Measurements from ENCODE around the gene SLITRK3. TPM values are rescaled to one million over a fixed set of nuclear protein-coding genes. Genes with fewer than 3 reads are reported as not detected.
"Not testable (repeated sequence)": the region's sequence is repeated elsewhere in the genome, so short reads cannot be mapped to it uniquely, and the experiment has no call there.

The SLITRK3 gene
- total RNA-seq, 1 donor from 2014 or later: 0.51 TPM

DNA sequence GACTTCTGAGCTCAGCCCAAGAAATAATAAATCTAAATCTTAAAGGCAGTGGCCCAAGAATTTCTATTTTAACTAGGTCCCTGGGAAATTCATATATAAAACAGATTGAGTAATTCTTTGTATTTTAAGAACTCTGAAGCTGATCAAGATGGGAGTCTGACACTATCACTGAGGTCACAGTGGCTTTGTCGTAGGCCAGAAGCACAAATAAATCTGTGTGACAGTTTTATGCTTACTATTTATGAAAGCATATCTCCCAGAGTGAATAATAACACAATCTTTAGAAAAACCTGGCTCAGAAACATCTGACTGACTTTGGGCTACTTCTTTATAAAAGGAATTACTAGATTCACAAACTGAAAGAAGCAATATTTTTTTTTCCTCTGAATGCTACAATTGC lies 51.9 kb downstream of the SLITRK3 start:
- TF ChIP-seq, protein P1, sequence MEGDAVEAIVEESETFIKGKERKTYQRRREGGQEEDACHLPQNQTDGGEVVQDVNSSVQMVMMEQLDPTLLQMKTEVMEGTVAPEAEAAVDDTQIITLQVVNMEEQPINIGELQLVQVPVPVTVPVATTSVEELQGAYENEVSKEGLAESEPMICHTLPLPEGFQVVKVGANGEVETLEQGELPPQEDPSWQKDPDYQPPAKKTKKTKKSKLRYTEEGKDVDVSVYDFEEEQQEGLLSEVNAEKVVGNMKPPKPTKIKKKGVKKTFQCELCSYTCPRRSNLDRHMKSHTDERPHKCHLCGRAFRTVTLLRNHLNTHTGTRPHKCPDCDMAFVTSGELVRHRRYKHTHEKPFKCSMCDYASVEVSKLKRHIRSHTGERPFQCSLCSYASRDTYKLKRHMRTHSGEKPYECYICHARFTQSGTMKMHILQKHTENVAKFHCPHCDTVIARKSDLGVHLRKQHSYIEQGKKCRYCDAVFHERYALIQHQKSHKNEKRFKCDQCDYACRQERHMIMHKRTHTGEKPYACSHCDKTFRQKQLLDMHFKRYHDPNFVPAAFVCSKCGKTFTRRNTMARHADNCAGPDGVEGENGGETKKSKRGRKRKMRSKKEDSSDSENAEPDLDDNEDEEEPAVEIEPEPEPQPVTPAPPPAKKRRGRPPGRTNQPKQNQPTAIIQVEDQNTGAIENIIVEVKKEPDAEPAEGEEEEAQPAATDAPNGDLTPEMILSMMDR (conservative IDR thresholded peaks at IDR 0.05): no peak
- H3K27ac Mint-ChIP-seq (ENCODE audit: unreplicated experiment): no peak overlapping the region
- H3K4me1 Mint-ChIP-seq: no peaks in the 10 kb centered on the region
- H3K27me3 Mint-ChIP-seq (ENCODE audit: low read depth): no peaks in the 10 kb centered on the region
- no peaks in the 10 kb centered on the region for H3K9me3 Mint-ChIP-seq
- no peak for DNase-seq (ENCODE audit: low read depth, low spot score)
- no peaks in the 10 kb centered on the region for H3K36me3 Mint-ChIP-seq (ENCODE audit: low read depth)
- no peak overlapping the region for H3K4me3 Mint-ChIP-seq

DNA sequence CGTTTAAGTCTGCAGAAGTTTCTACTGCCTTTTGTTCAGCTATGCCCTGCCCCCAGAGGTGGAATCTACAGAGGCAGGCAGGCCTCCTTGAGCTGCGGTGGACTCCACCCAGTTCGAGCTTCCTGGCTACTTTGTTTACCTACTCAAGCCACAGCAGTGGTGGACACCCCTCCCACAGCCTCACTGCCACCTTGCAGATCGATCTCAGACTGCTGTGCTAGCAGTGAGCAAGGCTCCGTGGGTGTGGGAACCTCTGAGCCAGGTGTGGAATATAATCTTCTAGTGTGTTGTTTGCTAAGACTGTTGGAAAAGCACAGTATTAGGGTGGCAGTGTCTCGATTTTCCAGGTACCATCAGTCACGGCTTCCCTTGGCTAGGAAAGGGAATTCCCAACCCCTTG lies 56.3 kb downstream of the SLITRK3 start:
- H3K9me3 Mint-ChIP-seq; DNase-seq (ENCODE audit: low read depth, low spot score); H3K4me1 Mint-ChIP-seq; H3K36me3 Mint-ChIP-seq (ENCODE audit: low read depth); H3K27ac Mint-ChIP-seq (ENCODE audit: unreplicated experiment); H3K27me3 Mint-ChIP-seq (ENCODE audit: low read depth); H3K4me3 Mint-ChIP-seq: not testable (repeated sequence)

Other genes with a start within 250 kb of the SLITRK3 start
- gene SI, start 117.9 kb downstream of the SLITRK3 start, total RNA-seq: not detected in 2 replicates

Measured in neural crest cell (in vitro differentiated cells).